Endothelial cell of umbilical vein (primary cell): ENCODE data around the gene CRKL. TPM values are rescaled to one million over a fixed set of nuclear protein-coding genes. Genes with fewer than 3 reads are reported as not detected.

ENCODE experiments used
- BruUV-seq: library from RNA; stranded (reverse); fragments of 400-500 nt; replicated peaks from 2 replicates; lab custom pipeline; 2021; lab: Mats Ljungman, UMichigan
- CTCF ChIA-PET: fragments of 300-600, 350-600 bp; sonication (Branson Sonifier 250); formaldehyde crosslinking; loops from one replicate; lab custom pipeline; 2021; ENCODE audit warnings: antibody characterized with exemption, inconsistent platforms; lab: Charles Lee
- POLR2A ChIA-PET: fragments of 300-600, 350-600 bp; sonication (Branson Sonifier 250); formaldehyde crosslinking; loops from one replicate; lab custom pipeline; 2021; ENCODE audit warnings: antibody characterized with exemption, inconsistent platforms; lab: Charles Lee
- DNase-seq: peaks from one replicate; pipeline ENCODE4 v3.0.0-alpha.2; 2011; ENCODE audit warnings: low read depth, low spot score
- FAIRE-seq: peaks from 2 replicates; lab custom pipeline; 2011; peaks lifted over from hg19 to GRCh38; lab: Jason Lieb, UNC
- H2AFZ ChIP-seq: 2 replicates; pipeline ENCODE4 v1.6.0; 2012; ENCODE audit warnings: low read depth, low read length, control low read depth, inconsistent platforms
- H3K27ac ChIP-seq: 2 replicates; pipeline ENCODE4 v1.5.1; 2011; ENCODE audit warnings: low read depth, mild to moderate bottlenecking, control low read depth, low read length, moderate library complexity; ENCODE audit not compliant: insufficient read depth
- H3K27me3 ChIP-seq, 2 experiments: 2 replicates each; pipeline versions ENCODE4 v1.6.0 to v1.6.1; 2011; ENCODE audit warnings: low read length in 2 of 2, mixed read lengths in 1 of 2; ENCODE audit not compliant: control insufficient read depth in 2 of 2, insufficient read depth in 2 of 2
- H3K36me3 ChIP-seq, 2 experiments: 2 replicates in 1 of 2; 3 replicates in 1 of 2; pipeline ENCODE4 v1.5.1; 2011; ENCODE audit warnings: low read length in 2 of 2, mild to moderate bottlenecking in 1 of 2, moderate library complexity in 1 of 2; ENCODE audit not compliant: control insufficient read depth in 2 of 2, insufficient read depth in 2 of 2; ENCODE audit errors: extremely low read depth in 1 of 2
- H3K4me1 ChIP-seq: 3 replicates; pipeline ENCODE4 v1.5.1; 2011; ENCODE audit warnings: mild to moderate bottlenecking, low read length; ENCODE audit not compliant: control insufficient read depth, insufficient read depth; ENCODE audit errors: extremely low read depth
- H3K4me2 ChIP-seq: 2 replicates; pipeline ENCODE4 v1.6.1; 2011; ENCODE audit warnings: low read length, control low read depth, mixed read lengths; ENCODE audit not compliant: insufficient read depth
- H3K4me3 ChIP-seq, 3 experiments: fragments of 200-600 bp in 1 of 3; sonication (generic), shearing (Covaris generic) in 1 of 3; replicated peaks in 1 of 3; 2 replicates each; pipeline ENCODE4 v1.5.1; 2011 to 2016; ENCODE audit warnings: control low read depth in 3 of 3, low read length in 3 of 3, mild to moderate bottlenecking in 2 of 3, inconsistent platforms in 1 of 3, low read depth in 1 of 3, moderate library complexity in 1 of 3; ENCODE audit not compliant: insufficient read depth in 1 of 3
- H3K79me2 ChIP-seq: 2 replicates; pipeline ENCODE4 v1.6.0; 2012; ENCODE audit warnings: low read length, inconsistent platforms; ENCODE audit not compliant: control insufficient read depth, insufficient read depth
- H3K9ac ChIP-seq: replicated peaks from 2 replicates; pipeline ENCODE3; 2011; ENCODE audit warnings: low read length, control low read depth; ENCODE audit not compliant: insufficient read depth; ENCODE audit errors: extremely low read depth
- H3K9me1 ChIP-seq: replicated peaks from 3 replicates; pipeline ENCODE4 v1.6.0; 2011; ENCODE audit warnings: mild to moderate bottlenecking, low read length; ENCODE audit not compliant: control insufficient read depth, insufficient read depth; ENCODE audit errors: extremely low read depth
- H3K9me3 ChIP-seq: replicated peaks from 2 replicates; pipeline ENCODE4 v1.5.1; 2012; ENCODE audit warnings: low read length, inconsistent platforms; ENCODE audit not compliant: control insufficient read depth, insufficient read depth
- H4K20me1 ChIP-seq: replicated peaks from 2 replicates; pipeline ENCODE3; 2011; ENCODE audit warnings: mild to moderate bottlenecking, low read length; ENCODE audit not compliant: control insufficient read depth, insufficient read depth; ENCODE audit errors: extremely low read depth
- CTCF ChIP-seq, 2 donors: IDR thresholded peaks; 1 replicate in 1 of 2; 2 replicates in 1 of 2; pipeline ENCODE4 v1.5.1; 2011; ENCODE audit warnings: low read length in 2 of 2, mild to moderate bottlenecking in 2 of 2, moderate library complexity in 2 of 2, control low read depth in 1 of 2, inconsistent platforms in 1 of 2, low read depth in 1 of 2; ENCODE audit not compliant: insufficient read depth in 1 of 2; ENCODE audit errors: extremely low read depth in 1 of 2
- GATA2 ChIP-seq: IDR thresholded peaks from 2 replicates; pipeline ENCODE4 v1.7.0; 2011; ENCODE audit warnings: low read depth, mild to moderate bottlenecking, moderate library complexity, mixed read lengths, low read length; ENCODE audit not compliant: insufficient read length, insufficient read depth
- MAX ChIP-seq: IDR thresholded peaks from 2 replicates; pipeline ENCODE4 v1.6.1; 2011; ENCODE audit not compliant: insufficient read depth, insufficient read length
- MYC ChIP-seq: IDR thresholded peaks from one replicate; pipeline ENCODE4 v1.6.1; 2011; ENCODE audit warnings: mild to moderate bottlenecking, low read depth, low read length
- POLR2A ChIP-seq: IDR thresholded peaks from 2 replicates; pipeline ENCODE4 v1.6.1; 2012; ENCODE audit warnings: low read depth, mild to moderate bottlenecking, control low read depth, low read length
- dilution Hi-C: fragments of 300-500 bp; cut with MboI; formaldehyde crosslinking; loops from one replicate; pipeline ENCODE4 v1.15.0; 2019; ENCODE audit warnings: low sequenced_read_pairs; ENCODE audit not compliant: extremely low pct_ligation_motif_present
- intact Hi-C: fragments of 100-400 bp; cut with micrococcal nuclease; formaldehyde crosslinking; loops from one replicate; pipeline ENCODE4 v1.10.0; 2022
- polyA plus RNA-seq, 4 experiments: library from polyadenylated mRNA; depleted of rRNA in 3 of 4; stranded (reverse) in 3 of 4; unstranded in 1 of 4; fragments of >200 nt; gene quantifications; 2 replicates each; pipeline versions ENCODE4 v1.2.1 to v1.2.3, GENCODE V29; 2011 to 2012; ENCODE audit warnings: missing spikeins in 1 of 4
- total RNA-seq: library from RNA; stranded (reverse); gene quantifications from 2 replicates; pipeline ENCODE4 v1.2.3, GENCODE V29; 2021

CRKL gene
- total and polyA plus RNA-seq, 2 donors (not counting 3 experiments of a cell fraction or from before 2014, with no cell fraction given) = 18.0 to 50.6 TPM

- H3K27ac ChIP-seq = no peak overlapping the region
- no TSS peak for BruUV-seq
- ChIA-PET POLR2A (no interaction called here), CTCF (interaction anchor here (0.9 to 1.2 kb wide), 3 partner anchors 18 to 94 kb away, joined by 3 to 6 read pairs (median 3); no protein-coding TSS in a partner anchor)
- peaks cover 17% of the 10 kb centered on the region for H3K4me1 ChIP-seq
- peak overlapping the region; percentile 93 for H2AFZ ChIP-seq
- peaks cover 17% of the 10 kb centered on the region for H3K79me2 ChIP-seq
- dilution Hi-C loops (no loop called here), intact Hi-C loops (no loop called here)
- H3K36me3 ChIP-seq = no peaks in the 10 kb centered on the region
- no peaks in the 10 kb centered on the region for H3K9me1 ChIP-seq
- H3K4me3 ChIP-seq = peak overlapping the region in 1 of 3 experiments; percentile 12
- no peak overlapping the region for H3K9ac ChIP-seq
- H3K27me3 ChIP-seq = no peaks in the 10 kb centered on the region
- DNase-seq (peak; percentile 75), FAIRE-seq (peak; percentile 73)
- peaks cover 5% of the 10 kb centered on the region for H3K9me3 ChIP-seq
- TF ChIP-seq POLR2A = no peak
- TF ChIP-seq CTCF (IDR thresholded peaks at IDR 0.05; ENCODE audit: extremely low read depth in 1 of 2, insufficient read depth in 1 of 2, low read depth in 1 of 2, low read length in 2 of 2) = no peak
- no peak for TF ChIP-seq GATA2
- no peak for TF ChIP-seq MYC
- peak; percentile 49 for TF ChIP-seq MAX
- H3K4me2 ChIP-seq = peak overlapping the region; percentile 55
- H4K20me1 ChIP-seq = no peaks in the 10 kb centered on the region
Measured at GRCh38 chr22:20979243-20979809, 62.1 kb downstream of the CRKL start.
